NB4 (cell line): ENCODE measurements around the gene ANKRD34A.

ENCODE experiments used
- DNase-seq: peaks from one replicate; pipeline ENCODE4 v3.0.0; 2010; ENCODE audit warnings: low read depth
- H3K4me3 ChIP-seq: one replicate; pipeline ENCODE4 v1.5.1; 2011; ENCODE audit warnings: mild to moderate bottlenecking, low read depth, low read length, moderate library complexity
- CTCF ChIP-seq: IDR thresholded peaks from one replicate; pipeline ENCODE4 v1.5.1; 2012; ENCODE audit warnings: low read depth, low read length
- MAX ChIP-seq: IDR thresholded peaks from 2 replicates; pipeline ENCODE4 v1.6.1; 2011; ENCODE audit warnings: low read depth, low read length
- MYC ChIP-seq: IDR thresholded peaks from 2 replicates; pipeline ENCODE4 v1.6.1; 2011; ENCODE audit warnings: low read depth, low read length
- POLR2A ChIP-seq: IDR thresholded peaks from 2 replicates; pipeline ENCODE4 v1.6.1; 2011; ENCODE audit warnings: mild to moderate bottlenecking; ENCODE audit not compliant: insufficient read length; ENCODE audit errors: extremely low read depth

The ANKRD34A gene

GRCh38 chr1:145982010-145982723 is 17.8 kb upstream of the ANKRD34A start:
- TF ChIP-seq POLR2A (no peak), CTCF (no peak), MAX (no peak), MYC (no peak)
- no peak overlapping the region for H3K4me3 ChIP-seq
- DNase-seq: no peak

- no peak for TF ChIP-seq MYC
- H3K4me3 ChIP-seq: no peak overlapping the region
- DNase-seq: no peak
Observed at GRCh38 chr1:145980457-145980994, 16.2 kb upstream of the ANKRD34A start.

GRCh38 chr1:145979746-145980456 is 15.5 kb upstream of the ANKRD34A start:
- TF ChIP-seq MYC: 0 out of 2 replicates have a peak, but pooled peaks have one; percentile 12
- TF ChIP-seq POLR2A: no peak
- H3K4me3 ChIP-seq: peak overlapping the region; percentile 16
- peak; percentile 83 for DNase-seq

GRCh38 chr1:145978854-145979745 is 14.7 kb upstream of the ANKRD34A start:
- H3K4me3 ChIP-seq: peak overlapping the region; percentile 44
- DNase-seq: peak; percentile 99
- TF ChIP-seq POLR2A (no peak), MYC (peak; percentile 55), CTCF (no peak), MAX (peak; percentile 98)

- peak overlapping the region; percentile 44 for H3K4me3 ChIP-seq
- TF ChIP-seq MAX: no peak
- TF ChIP-seq POLR2A: no peak
- TF ChIP-seq MYC: no peak
- TF ChIP-seq CTCF: no peak
- DNase-seq: no peak
Observed at GRCh38 chr1:145978471-145978853, 14.1 kb upstream of the ANKRD34A start.

GRCh38 chr1:145977486-145978470 is 13.4 kb upstream of the ANKRD34A start:
- DNase-seq: peak; percentile 89
- H3K4me3 ChIP-seq: no peak overlapping the region

More at GRCh38 chr1:145977486-145978470, 13.4 kb upstream of the ANKRD34A start:
- TF ChIP-seq MYC: peak; percentile 50; the same call in 1 of the 2 replicates
- no peak for TF ChIP-seq POLR2A
- peak; percentile 75 for TF ChIP-seq CTCF
- peak; percentile 71 for TF ChIP-seq MAX
